Endothelial cell of coronary artery (primary cell): ENCODE results near the gene GDF10. TPM values are rescaled to one million over a fixed set of nuclear protein-coding genes. Genes with fewer than 3 reads are reported as not detected.

Source experiments
- total RNA-seq: library from RNA; depleted of rRNA; stranded (reverse); fragments of >200 nt; gene quantifications from 2 replicates; pipeline ENCODE4 v1.2.3, GENCODE V29; 2014

GDF10 gene, protein sequence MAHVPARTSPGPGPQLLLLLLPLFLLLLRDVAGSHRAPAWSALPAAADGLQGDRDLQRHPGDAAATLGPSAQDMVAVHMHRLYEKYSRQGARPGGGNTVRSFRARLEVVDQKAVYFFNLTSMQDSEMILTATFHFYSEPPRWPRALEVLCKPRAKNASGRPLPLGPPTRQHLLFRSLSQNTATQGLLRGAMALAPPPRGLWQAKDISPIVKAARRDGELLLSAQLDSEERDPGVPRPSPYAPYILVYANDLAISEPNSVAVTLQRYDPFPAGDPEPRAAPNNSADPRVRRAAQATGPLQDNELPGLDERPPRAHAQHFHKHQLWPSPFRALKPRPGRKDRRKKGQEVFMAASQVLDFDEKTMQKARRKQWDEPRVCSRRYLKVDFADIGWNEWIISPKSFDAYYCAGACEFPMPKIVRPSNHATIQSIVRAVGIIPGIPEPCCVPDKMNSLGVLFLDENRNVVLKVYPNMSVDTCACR
- total RNA-seq, result not detected in 2 replicates

GRCh38 chr10:47299611-47300428, at the start of gene GDF10:
Gene GDF10 (plus strand): TSS chr10:47300197. CDS start chr10:47300652, 455 bp downstream.

GRCh38 chr10:47322300-47323061, 22.5 kb downstream of the GDF10 start, which contains the start of gene GDF2:
Gene GDF2 (plus strand): TSS chr10:47322454. CDS start chr10:47322669, 215 bp downstream.

GRCh38 chr10:47348138-47348651, 48.2 kb downstream of the GDF10 start, which contains the start of gene RBP3:
Gene RBP3 (plus strand): TSS chr10:47348363. CDS start chr10:47348485, 122 bp downstream.

Other genes with a start within 250 kb of the GDF10 start
- gene GDF2, start 22.3 kb downstream of the GDF10 start, total RNA-seq, result not detected in 2 replicates
- not detected in 2 replicates for gene RBP3, start 48.2 kb downstream of the GDF10 start, total RNA-seq
- under 0.01 and 0.09 TPM in 2 replicates for gene ZNF488, start 84.1 kb downstream of the GDF10 start, total RNA-seq
- 0.56 TPM in 1 of 2 replicates, not detected in the other for gene ANXA8, start 183.9 kb downstream of the GDF10 start, total RNA-seq
- gene FAM25G, start 191.5 kb downstream of the GDF10 start, total RNA-seq, result not detected in 2 replicates
- 0.90 and 2.9 TPM in 2 replicates for gene AGAP9, start 223.4 kb downstream of the GDF10 start, total RNA-seq